ENCODE results near the gene TSFM.

TSFM gene

GRCh38 chr12:57781244-57781643 lies 1.3 kb upstream of the TSFM start:
- DNase-seq: no peak

- no peak for DNase-seq
These were observed 786 bp upstream of the TSFM start for GRCh38 chr12:57781801-57782200.

- no peak for DNase-seq
These were observed 362 bp upstream of the TSFM start for GRCh38 chr12:57782243-57782607.

DNA sequence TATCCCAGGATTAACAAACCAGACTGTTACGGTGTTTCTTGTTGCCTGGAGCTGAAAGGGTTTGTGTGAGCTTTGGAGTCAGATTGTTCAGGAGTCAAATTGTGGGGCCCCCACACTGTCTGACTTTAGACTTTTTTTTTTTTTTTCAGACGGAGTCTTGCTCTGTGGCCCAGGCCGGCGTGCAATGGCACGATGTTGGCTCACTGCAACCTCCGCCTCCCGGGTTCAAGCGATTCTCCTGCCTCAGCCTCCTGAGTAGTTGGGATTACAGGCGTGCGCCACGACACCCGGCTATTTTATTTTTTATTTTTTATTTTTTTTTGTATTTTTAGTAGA lies 847 bp downstream of the TSFM start:
- DNase-seq: no peak

DNA sequence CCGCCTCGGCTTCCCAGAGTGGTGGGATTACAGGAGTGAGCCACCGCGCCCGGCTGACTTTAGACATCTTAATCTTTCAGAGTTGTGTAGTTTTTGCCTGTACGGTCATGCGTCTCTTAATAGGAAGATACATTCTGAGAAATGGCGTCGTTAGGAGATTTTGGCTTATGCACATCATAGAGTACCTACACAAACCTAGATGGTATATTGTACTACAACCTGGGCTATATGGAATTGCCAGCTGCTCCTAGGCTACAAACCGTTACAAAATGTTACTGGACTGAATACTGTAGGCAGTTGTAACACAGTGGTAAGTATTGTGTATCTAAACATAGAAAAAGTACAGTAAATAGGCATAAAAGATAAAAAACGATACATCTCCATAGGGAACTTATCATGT lies 1.3 kb downstream of the TSFM start:
- DNase-seq: no peak

- no peak for DNase-seq
These were observed 11.3 kb downstream of the TSFM start for GRCh38 chr12:57793920-57794319.

- DNase-seq: no peak
These were observed 12.8 kb downstream of the TSFM start for GRCh38 chr12:57795354-57795753.

DNA sequence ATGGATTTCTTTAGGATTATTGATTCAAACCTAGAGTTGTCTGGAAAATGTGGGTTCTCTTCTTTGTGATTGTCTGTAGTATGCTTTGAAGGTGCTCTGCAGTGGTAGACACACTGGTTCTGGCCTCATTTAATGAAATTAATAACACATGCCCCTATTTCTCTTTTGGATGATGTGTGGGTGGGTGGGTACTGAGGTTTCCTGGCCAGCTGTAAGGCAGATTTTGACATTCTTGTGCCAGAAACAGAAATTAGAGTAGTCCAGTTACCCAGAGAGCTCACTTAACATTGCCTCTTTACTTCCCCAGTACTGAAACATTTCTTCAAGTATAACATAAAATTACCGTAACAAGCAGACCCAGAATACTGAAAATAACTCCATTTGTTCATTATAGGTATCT lies 14.4 kb downstream of the TSFM start:
- DNase-seq: no peak

GRCh38 chr12:57797933-57798332 lies 15.3 kb downstream of the TSFM start:
- no peak for DNase-seq

GRCh38 chr12:57800965-57801364 lies 18.4 kb downstream of the TSFM start:
- no peak for DNase-seq

GRCh38 chr12:57802607-57803006 lies 20.0 kb downstream of the TSFM start:
- DNase-seq: no peak

DNA sequence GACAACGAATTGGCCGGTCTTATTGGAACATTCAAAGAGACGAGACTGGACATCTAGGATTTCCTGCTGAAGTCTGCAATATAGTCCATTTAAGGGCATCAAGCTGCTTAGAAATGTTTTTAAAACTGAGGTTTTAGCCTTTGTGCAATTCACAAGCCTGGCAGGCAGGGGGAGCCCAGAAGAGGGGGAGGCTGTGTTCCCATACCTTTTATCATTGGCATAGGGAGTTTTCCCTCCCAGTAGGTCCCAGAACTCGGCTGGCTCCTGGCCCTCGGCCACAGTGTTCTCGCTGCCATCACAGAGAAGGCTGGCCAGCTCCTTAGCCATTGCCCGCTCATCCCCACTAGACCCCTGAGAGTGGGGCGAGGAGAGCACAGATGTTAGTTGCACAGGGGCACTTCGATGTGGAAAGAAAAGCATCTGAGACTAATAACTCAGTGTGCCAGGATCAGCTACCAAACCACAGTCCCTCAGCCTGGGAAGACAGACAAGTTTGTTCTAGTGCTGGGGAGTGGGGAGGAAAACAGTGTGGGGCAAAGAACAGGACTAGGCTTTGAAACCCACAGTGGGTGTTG lies 20.8 kb downstream of the TSFM start:
- DNase-seq: peak; percentile 17 to 20

DNA sequence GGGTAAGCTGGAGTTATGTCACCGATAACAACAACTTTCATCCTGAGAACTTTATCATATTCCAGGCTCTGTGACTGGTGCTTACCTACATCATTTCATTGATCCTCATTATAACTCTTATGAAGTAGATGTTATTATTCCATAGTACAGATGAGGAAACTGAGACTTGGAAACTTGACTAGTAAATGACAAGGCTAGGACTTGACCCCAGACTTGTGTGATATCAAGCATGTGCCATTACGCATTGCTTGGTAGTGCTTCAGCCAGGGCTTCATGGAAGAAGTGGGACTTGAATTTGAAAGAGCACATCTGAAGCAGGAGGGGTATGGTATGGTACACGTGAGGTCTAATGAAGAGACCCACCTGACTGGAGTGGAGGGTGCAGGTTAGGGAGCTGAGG lies 24.1 kb downstream of the TSFM start:
- no peak for DNase-seq

DNA sequence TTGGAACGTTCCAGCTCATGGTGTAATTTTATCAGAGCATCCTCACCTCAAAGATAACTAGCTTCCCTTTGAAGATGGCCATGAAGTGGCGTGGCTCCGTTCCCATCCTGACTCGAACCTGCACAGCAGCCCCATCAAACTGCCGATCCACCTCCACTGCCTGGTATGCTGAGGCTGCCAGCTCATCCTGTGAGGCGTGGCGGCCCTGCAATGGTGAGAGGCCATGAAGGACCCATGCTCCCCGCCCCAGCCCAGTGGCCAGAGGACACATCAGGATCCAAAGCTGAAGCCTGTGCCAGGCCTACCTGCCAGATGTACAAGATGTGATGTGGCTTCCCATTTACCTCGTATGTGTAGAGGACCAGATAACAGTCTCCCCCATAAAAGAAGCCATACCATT lies 24.7 kb downstream of the TSFM start:
- DNase-seq: no peak

DNA sequence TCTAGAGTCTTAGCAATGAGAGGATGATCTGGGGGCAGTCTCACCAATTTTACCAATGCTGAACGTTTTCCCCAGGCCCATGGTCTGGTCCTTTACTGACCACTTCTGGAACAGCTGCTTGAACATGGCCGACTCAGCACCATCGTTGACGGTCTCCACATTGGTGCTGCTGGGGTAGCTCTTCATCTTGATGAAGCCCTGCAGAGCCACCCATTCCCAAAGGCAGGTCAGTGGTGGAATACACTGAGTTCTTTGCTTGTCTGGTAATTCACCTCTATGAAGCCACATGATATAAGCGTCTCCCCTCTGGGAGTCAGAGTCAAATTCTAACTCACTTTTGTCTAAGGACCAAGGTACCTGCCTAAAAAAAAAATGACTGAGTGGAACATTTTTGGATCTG lies 25.8 kb downstream of the TSFM start:
- no peak for DNase-seq

GRCh38 chr12:57809425-57809824 lies 26.8 kb downstream of the TSFM start:
- DNase-seq: no peak

DNA sequence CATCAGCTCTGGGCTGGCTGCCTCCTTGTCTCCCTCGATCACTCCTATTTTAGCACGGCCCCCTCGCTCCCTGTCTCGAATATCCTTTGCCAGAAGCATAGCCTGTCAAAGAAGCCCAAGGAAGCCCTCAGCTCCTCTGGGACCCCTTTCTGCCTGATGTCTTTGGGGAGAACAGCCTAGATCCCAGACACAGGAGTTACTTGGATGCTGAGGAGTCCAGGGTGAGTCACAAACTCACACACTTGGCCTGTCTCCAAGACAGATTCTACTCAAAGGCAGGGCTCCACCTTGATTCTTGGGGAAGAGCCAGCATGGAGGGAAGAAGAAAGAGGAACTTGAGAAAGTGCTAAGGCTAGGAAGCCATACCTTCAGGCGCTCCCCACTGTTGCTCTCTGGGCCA lies 27.9 kb downstream of the TSFM start:
- DNase-seq: no peak

DNA sequence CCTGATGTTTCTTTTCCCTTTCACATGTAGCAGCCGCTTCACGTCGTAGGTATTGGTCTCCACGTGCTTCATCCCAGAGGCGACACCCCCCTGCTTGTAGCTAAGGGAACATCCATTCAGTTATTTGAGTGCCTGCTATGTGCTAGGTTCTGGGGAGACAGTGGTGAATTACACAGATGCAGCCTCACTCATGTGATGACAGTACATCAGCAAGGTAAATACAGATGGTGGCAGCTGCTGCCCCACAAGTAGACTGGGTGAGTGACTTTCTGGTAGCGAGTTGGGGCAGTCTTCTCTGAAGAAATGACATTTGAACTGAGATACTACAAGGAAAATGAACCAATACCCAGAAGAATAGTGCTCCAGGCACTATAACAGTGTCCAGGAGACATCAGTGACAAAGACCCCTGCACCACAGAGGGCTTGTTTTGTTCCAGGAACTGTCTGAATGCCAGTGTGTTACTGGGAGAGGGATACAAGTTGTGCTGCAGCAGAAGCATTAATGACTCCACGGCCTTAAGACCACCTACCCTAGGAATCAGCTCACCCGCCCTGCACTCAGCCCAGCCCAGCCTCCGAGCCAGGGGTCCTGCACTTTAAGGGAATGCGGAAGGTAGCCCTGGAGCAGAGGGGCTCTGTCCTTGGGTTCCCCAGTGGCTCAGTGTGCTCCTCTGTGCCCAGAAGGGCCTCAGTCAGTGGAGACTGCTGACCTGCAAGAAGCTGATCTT lies 28.6 kb downstream of the TSFM start:
- DNase-seq: no peak

DNA sequence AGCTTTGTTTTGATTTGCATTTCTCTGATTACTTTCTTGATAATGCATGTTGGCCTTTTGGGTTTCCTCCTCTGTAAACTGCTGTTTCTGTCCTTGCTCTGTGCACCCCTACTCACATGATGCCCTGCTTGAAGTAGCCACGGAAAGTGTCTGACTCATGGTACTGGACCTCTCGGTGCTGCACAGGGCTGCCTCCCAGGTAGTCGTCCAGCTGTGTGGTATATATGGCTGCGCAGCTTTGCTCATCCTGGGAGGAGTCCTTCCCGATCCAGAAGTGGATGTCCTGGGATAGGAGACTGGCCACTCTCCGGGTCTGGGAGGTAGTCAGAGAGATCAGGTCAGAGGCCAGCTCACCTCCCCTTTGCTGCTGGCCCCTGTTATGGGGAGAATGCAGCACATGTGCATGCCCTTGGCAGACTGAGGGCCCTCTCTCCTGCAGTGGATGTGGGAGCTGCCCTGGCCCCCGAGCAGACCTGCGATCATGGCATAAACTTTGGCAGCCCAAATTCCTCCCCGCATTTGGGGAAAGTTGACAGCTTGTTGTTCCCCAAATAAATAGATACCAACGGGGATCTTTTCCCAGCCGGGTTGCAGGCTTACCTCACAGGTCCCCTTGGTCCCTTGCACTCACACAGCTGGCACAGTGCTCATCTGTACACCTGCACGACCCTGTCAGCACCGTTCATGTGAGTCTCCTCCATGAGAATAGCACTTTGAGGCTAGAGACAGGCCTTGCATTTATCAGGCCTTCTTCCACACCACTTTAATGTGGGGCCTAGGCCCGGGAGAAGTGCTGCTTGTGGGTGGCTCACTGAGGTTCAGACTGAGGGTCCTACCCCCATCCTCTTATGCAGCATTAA lies 30.8 kb downstream of the TSFM start:
- DNase-seq: no peak

DNA sequence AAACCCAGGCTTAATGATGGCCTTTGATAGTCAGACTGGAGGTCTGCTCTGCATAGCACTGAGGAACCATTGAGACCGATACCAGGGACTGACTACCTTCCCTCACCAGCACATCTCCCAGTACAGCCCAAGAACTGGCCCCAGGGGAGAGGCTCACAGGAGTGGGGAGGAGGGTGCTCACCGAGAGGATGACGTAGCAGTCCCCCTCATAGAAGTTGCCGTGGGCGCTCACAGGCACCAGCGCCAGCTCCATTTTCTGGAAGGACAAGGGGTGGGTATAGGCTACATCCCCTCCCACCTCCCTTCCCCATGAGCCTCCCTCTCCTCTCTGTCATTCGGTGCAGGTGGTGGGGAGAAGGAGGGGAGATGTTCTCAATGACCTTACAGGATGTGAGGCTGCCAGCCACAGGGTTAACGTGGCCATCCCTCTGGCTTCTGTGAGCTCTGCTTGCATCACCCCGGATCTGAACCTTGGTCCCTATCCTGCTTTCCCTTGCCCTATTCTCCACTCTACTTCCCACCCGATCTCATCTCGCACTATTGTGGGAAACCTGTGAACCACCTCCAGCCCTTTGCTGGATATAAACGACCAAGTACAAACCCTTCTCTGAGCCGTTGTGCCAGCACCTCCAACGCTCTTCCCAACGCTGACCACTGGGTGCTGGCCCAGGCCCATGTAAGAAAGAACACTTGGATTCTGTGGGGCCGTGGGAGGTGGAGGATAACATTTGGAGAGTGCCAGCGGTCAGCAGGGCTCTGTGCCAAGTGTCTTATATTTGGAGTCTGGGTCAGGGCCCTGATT lies 31.6 kb downstream of the TSFM start:
- DNase-seq: no peak

GRCh38 chr12:57815177-57816000 lies 32.8 kb downstream of the TSFM start:
- DNase-seq: no peak
